ENCODE data around the gene ERF.
A peak's percentile ranks its signal among the peaks of the same experiment; 100 is the strongest.

- TF ChIP-seq POLR2A (IDR thresholded peaks at IDR 0.05; ENCODE audit: low read depth, low read length) (peak; percentile 63), SIN3A (IDR thresholded peaks at IDR 0.05; ENCODE audit: low read depth, low read length) (no peak), SPI1 (IDR thresholded peaks at IDR 0.05; ENCODE audit: borderline replicate concordance, insufficient read depth, low read depth, low read length) (peak; percentile 70; the same call in 1 of the 2 replicates), SMC3 (IDR thresholded peaks at IDR 0.05; ENCODE audit: borderline replicate concordance, low read length) (peak; percentile 59; the same call in 1 of the 2 replicates), RFX5 (IDR thresholded peaks at IDR 0.05; ENCODE audit: low read depth, low read length) (no peak)
- TF ChIP-seq, protein P1, sequence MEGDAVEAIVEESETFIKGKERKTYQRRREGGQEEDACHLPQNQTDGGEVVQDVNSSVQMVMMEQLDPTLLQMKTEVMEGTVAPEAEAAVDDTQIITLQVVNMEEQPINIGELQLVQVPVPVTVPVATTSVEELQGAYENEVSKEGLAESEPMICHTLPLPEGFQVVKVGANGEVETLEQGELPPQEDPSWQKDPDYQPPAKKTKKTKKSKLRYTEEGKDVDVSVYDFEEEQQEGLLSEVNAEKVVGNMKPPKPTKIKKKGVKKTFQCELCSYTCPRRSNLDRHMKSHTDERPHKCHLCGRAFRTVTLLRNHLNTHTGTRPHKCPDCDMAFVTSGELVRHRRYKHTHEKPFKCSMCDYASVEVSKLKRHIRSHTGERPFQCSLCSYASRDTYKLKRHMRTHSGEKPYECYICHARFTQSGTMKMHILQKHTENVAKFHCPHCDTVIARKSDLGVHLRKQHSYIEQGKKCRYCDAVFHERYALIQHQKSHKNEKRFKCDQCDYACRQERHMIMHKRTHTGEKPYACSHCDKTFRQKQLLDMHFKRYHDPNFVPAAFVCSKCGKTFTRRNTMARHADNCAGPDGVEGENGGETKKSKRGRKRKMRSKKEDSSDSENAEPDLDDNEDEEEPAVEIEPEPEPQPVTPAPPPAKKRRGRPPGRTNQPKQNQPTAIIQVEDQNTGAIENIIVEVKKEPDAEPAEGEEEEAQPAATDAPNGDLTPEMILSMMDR (IDR thresholded peaks at IDR 0.05 in 2 of 3, conservative IDR thresholded peaks at IDR 0.05 in 1 of 3; ENCODE audit: control insufficient read depth in 2 of 3, extremely low read depth in 1 of 3, insufficient read depth in 1 of 3, low read depth in 3 of 3, low read length in 3 of 3), result peak; percentile 59 to 83 (median 68); a peak in 5 of 6 replicates
- TF ChIP-seq, protein P2, sequence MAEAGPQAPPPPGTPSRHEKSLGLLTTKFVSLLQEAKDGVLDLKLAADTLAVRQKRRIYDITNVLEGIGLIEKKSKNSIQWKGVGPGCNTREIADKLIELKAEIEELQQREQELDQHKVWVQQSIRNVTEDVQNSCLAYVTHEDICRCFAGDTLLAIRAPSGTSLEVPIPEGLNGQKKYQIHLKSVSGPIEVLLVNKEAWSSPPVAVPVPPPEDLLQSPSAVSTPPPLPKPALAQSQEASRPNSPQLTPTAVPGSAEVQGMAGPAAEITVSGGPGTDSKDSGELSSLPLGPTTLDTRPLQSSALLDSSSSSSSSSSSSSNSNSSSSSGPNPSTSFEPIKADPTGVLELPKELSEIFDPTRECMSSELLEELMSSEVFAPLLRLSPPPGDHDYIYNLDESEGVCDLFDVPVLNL (IDR thresholded peaks at IDR 0.05; ENCODE audit: low read depth, low read length), result no peak
These were observed 10.3 kb downstream of the ERF start for GRCh38 chr19:42244347-42245220.
